Femur (tissue), 1 donor: ENCODE measurements around the gene ITGA5.

Experiments used
- DNase-seq: peaks from one replicate; pipeline ENCODE4 v3.0.0-alpha.2; 2017

The ITGA5 gene

GRCh38 chr12:54430471-54431069 is 11.5 kb upstream of the ITGA5 start:
- no peak for DNase-seq

DNA sequence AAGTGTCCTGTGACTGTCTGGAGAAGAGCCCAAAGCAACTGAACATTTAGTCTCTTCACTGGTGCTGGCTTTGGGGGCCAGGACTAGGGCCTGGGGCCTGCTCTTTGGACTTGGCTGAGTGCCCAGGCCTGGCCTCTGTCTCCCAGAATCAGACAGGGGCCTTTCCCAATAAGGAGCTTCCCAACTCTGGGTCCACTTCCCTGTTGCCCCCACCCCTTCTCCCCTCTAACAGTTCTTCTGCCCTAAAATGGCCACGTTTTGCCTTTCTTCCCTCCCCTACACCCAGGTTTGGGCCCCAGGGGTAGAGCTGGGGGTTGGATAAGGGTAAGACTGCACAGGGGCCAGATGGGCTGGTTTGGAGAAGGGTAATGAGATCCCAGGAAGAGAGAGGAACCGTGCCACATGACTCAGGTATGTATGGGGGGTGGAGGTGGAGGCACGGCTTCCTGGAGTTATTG is 10.0 kb upstream of the ITGA5 start:
- DNase-seq = no peak

GRCh38 chr12:54428050-54429013 is 9.3 kb upstream of the ITGA5 start:
- no peak for DNase-seq

GRCh38 chr12:54427106-54427505 is 8.0 kb upstream of the ITGA5 start:
- DNase-seq = no peak

DNA sequence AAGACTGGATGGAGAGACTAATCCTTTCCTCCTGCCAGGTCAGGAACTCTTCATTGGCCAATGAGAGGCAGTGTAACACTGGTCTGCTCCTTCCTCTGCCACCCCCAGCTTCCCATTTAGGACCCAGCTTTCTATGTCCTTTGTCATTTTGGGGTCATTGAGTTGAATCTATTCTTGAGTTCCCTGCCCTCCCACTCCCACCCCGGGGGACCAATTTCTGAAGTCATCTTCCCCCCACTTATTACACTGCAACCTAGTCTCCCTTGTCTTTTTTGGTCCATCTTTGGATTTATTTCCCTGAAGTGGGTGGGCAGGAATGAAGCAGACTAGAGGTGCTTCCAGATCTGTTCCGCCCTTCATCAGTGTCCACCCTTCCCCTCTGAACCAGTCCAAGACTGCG is 7.6 kb upstream of the ITGA5 start:
- no peak for DNase-seq

DNA sequence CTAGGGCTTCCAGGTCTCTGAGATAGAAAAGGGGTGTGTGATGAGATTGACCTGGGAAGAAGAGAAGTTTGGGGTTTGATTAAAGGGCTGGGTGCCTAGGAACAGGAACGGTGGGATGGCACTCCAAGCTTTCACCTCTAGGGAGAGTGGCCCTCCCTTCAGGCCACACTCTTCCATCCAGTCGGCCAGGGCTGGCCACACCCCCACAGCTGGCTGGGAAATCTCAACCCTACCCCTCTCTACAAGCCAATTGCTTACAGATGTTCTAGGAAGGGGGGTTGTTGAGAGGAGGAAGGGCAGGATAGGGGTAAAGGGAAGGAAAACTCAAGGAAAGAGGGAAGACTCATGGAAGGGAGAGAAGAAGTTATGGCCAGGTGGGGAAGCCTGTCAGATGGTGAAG is 6.6 kb upstream of the ITGA5 start:
- DNase-seq = no peak

GRCh38 chr12:54424224-54424623 is 5.2 kb upstream of the ITGA5 start:
- DNase-seq = no peak

DNA sequence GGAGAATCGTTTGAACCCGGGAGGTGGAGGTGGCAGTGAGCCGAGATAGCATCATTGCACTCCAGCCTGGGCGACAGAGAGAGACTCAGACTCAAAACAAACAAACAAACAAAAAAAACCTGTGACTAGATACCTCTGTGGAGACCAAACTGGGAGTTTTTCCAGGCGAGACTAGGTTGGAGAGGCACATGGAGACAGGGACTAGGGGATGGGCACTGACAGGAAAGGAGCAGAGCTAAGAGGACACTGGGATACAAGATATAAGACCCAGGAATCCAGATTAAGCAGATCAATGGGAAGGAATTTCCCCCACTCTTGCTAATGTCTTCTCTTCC is 4.7 kb upstream of the ITGA5 start:
- no peak for DNase-seq

GRCh38 chr12:54421879-54422250 is 2.8 kb upstream of the ITGA5 start:
- DNase-seq = no peak

GRCh38 chr12:54421175-54421878 is 2.3 kb upstream of the ITGA5 start:
- no peak for DNase-seq

GRCh38 chr12:54420766-54421144 is 1.7 kb upstream of the ITGA5 start:
- DNase-seq = no peak

GRCh38 chr12:54418441-54419087 is 502 bp downstream of the ITGA5 start:
- no peak for DNase-seq

DNA sequence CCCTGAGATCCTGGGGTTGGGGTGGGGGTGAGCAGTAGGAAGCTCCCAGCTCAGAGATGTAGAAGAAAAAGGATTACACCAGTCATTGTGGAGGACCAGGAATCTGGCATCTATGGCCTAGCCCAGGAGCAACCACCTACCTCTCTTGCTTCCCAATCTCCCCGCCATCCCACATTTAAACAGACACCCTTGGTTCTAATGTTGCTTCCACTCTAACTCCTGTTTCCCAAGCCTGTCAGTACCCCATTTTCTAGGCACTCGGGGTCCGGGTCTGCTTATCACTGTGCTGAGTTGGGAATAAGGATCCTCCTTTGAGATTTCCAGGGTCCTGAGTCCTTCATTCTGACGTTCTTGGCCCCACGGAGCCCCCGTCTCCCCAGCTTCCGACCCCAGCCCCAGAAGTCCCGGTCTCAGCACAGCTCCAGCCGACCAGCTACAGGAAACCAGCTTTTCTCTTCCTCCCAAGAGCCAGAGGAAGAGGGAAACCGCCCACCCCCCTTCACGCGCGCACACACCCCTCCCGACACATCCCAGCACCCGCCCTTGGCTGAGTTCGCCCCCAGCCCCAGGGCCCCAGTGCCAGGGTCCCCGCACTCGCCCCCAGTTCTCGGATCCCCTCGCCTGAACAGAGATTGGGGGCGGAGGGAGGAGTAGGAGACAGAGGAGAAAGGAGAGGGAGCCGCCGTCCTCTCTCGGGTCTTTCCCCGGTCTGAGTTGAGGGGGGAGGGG is 1.2 kb downstream of the ITGA5 start:
- peak; percentile 68 for DNase-seq

GRCh38 chr12:54416687-54417603 is 2.1 kb downstream of the ITGA5 start:
- DNase-seq = no peak

DNA sequence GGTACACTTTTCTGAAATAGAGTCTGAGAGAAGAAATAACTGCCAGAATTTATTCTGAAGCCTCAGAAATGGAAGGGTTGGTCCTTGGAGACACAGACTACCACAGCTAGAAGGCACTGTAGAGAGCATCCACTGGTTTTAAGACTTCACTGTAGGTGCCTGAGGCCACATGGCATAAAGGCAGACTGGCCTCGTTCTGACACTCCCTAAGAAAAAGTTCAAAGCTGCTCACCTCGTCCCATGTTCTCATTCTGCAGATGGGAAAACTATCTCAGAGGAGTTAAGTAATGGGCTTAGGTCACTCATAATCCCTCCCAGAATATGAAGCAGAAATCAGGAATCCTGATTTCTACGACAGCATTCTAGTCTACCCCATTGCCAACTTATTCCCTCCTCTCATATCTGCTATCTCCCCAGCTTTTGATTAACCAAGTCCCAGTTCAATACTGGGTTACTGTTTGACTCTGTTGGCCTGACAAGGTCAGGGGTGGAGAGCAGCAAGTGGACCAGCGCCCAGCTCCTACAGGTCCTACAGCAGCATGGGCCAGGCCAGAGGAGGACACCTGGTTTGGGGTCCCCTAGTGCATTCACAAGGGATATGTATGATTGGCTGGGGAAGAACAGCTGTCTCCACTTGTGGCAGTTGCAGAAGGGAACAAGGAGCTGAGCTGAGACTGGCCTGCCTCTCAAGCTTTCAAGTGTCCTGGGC is 3.7 kb downstream of the ITGA5 start:
- no peak for DNase-seq

DNA sequence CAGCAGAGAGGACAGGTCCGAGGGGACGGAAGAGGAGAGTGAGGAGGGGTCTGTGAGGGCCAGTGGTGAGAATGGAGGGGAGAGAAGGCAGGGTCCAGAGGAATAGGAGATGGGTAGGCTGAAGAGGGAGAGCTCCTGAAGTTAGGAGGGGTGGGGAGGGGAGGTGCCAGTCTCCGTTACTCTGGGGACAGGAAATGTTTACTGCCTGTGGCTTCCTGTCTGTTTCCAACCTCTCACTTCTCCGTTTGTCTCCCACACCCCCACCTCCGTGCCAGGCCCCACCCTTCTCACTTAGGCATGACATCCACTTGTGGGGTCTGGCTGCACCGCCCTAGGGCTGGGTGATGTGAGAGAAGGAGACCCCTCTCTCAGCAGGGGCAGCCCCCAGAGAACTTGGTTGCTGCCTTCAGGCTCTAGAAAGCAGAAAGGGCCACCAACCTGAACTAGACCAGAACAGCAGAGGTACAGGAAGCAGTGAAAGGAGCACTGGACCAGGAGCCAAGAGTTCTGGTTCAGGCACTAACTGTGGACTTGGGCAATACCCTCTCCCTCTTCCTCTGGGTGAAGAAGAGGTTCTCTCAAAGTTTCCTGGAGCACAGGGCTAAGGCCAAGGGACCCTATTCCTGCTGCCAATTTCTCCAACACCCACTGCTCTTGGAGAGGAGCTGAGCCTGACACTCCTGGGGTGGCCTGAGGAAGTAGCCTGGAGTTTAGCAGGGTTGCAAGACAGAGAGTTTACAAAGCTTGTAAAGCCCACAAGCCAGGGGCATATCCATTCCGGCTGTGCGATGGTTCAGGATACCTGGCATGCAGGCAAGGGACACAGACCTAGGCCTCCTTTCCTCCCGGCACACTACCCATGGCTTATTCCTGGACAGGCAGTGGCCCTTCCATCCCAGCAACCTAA is 5.5 kb downstream of the ITGA5 start:
- DNase-seq = peak; percentile 71

DNA sequence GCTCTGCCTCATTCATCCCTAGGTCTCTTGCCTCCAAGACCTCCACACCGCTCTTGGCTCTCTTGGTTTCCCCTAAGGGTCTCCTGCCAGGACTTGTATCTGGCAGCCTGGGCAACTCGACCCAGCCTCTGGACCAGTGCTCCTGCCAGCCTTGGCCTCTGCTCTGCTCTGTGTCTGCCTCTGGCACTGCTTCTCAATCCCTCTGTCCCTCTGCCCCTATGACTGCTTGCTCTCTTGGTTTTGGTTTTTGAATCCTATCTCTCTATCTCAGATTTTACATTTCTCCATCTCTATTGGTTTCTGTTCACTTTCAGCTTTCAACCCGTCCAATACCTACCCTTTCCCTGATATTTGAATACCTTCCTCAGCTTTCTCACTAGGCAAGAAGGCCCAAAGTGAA is 6.3 kb downstream of the ITGA5 start:
- no peak for DNase-seq

- no peak for DNase-seq
Measured at GRCh38 chr12:54412348-54412747, 6.7 kb downstream of the ITGA5 start.

GRCh38 chr12:54411391-54412241 is 7.5 kb downstream of the ITGA5 start:
- DNase-seq = peak; percentile 53
